ENCODE data around the gene WFIKKN2.

DNA sequence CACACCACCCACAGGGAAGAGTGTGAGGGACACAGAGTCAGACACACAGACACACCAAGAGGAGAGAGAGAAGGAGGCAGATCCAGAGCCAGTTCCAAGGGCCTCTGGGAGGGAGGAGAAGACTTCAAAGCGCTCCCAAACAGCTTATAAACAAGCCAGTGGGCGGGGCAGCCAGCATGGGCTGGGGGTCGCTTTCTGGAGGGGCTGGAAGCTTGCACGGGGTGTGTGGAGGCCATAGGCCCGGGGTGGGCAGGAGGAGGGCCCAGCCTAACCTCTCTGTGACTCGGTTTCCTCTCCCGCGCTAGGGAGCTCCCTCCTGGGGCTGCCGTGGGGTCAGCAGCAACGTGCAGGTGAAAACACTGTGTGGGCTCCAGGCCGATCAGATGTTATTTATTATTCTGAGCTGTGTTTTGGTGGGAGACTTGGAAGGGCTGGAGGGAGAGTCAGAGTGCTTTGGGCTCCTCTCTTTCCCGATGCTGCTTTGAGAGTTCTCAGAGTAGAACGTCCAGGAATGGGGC is 2.5 kb upstream of the WFIKKN2 start:
- TF ChIP-seq NFIC (IDR thresholded peaks at IDR 0.05; ENCODE audit: low read length): no peak
- TF ChIP-seq, protein P1, sequence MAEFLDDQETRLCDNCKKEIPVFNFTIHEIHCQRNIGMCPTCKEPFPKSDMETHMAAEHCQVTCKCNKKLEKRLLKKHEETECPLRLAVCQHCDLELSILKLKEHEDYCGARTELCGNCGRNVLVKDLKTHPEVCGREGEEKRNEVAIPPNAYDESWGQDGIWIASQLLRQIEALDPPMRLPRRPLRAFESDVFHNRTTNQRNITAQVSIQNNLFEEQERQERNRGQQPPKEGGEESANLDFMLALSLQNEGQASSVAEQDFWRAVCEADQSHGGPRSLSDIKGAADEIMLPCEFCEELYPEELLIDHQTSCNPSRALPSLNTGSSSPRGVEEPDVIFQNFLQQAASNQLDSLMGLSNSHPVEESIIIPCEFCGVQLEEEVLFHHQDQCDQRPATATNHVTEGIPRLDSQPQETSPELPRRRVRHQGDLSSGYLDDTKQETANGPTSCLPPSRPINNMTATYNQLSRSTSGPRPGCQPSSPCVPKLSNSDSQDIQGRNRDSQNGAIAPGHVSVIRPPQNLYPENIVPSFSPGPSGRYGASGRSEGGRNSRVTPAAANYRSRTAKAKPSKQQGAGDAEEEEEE (CRISPR knock-in tag; IDR thresholded peaks at IDR 0.05; ENCODE audit: borderline replicate concordance): no peak
- no peak for TF ChIP-seq ETV5 (CRISPR knock-in tag; IDR thresholded peaks at IDR 0.05; ENCODE audit: borderline replicate concordance)
- no peak for TF ChIP-seq CEBPB (IDR thresholded peaks at IDR 0.05; ENCODE audit: borderline replicate concordance, low read depth, low read length)
- no peak for TF ChIP-seq RFX5 (IDR thresholded peaks at IDR 0.05; ENCODE audit: low read depth, low read length)
- TF ChIP-seq, protein P2, sequence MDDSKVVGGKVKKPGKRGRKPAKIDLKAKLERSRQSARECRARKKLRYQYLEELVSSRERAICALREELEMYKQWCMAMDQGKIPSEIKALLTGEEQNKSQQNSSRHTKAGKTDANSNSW (CRISPR knock-in tag; IDR thresholded peaks at IDR 0.05; ENCODE audit: borderline replicate concordance): no peak
- TF ChIP-seq FOXK1 (CRISPR knock-in tag; IDR thresholded peaks at IDR 0.05; ENCODE audit: borderline replicate concordance, low read depth): no peak
- TF ChIP-seq ZNF274 (CRISPR knock-in tag; IDR thresholded peaks at IDR 0.05): no peak
